ENCODE measurements around the gene NUP153. TPM values are rescaled to one million over a fixed set of nuclear protein-coding genes. Genes with fewer than 3 reads are reported as not detected.

NUP153 gene
- total and polyA plus RNA-seq, 2 donors (not counting 1 experiment from before 2014, with no cell fraction given), result 17.9 to 70.5 TPM

- H3K4me1 ChIP-seq (ENCODE audit: control insufficient read depth in 2 of 2, insufficient read depth in 2 of 2, low read length in 2 of 2), result peaks cover 13% of the 10 kb centered on the region in 2 donors
- Mint-ChIP-seq H3K4me1 (peaks cover 10% of the 10 kb centered on the region), H3K27ac (peak within 1 kb of the TSS; percentile 86)
These were observed 106.7 kb downstream of the NUP153 start, which contains the start of gene FAM8A1 for GRCh38 chr6:17599877-17600526. FAM8A1 (plus strand) TSS chr6:17600302; CDS start chr6:17600410, 108 bp downstream.

More at GRCh38 chr6:17599877-17600526, 106.7 kb downstream of the NUP153 start, which contains the start of gene FAM8A1:
- Mint-ChIP-seq H3K9me3 (ENCODE audit: insufficient read depth) (no peaks in the 10 kb centered on the region), H3K27me3 (no peaks in the 10 kb centered on the region), H3K4me3 (peak within 1 kb of the TSS; percentile 91)
- intact Hi-C loops (cut with micrococcal nuclease), result loop anchor here (1.0 to 10.0 kb wide), 3 partner anchors 65 to 556 kb away; partner anchors contain the start of gene NUP153
- ATAC-seq (ENCODE audit: low read depth) (peak; percentile 90), DNase-seq (peak; percentile 93)
- ChIA-PET POLR2A (interaction anchor here (0.6 to 2.5 kb wide), 5 partner anchors 23 to 552 kb away, joined by 3 to 10 read pairs (median 4); partner anchors contain the start of gene NUP153), CTCF (interaction anchor here (0.5 to 2.3 kb wide), 5 partner anchors 102 to 204 kb away, joined by 3 to 11 read pairs (median 5); partner anchors contain the start of gene NUP153)
- TF ChIP-seq EZH2 (IDR thresholded peaks at IDR 0.05; ENCODE audit: borderline replicate concordance, insufficient read depth, low read depth, low read length, poor library complexity, severe bottlenecking), result no peak
- peak; percentile 41 for TF ChIP-seq CTCF (IDR thresholded peaks at IDR 0.05)
- WGBS (ENCODE audit: insufficient coverage), result 12% methylated on average over 33 of the region's 42 CpGs
- Histone ChIP-seq H3K36me3 (replicated peaks in 1 of 2; ENCODE audit: control extremely low read depth in 1 of 2, control insufficient read depth in 1 of 2, extremely low read depth in 1 of 2, insufficient read depth in 2 of 2, low read length in 1 of 2) (peaks cover 0 to 3% of the 10 kb centered on the region in 2 experiments), H3K4me2 (replicated peaks; ENCODE audit: low read depth, low read length, poor library complexity, severe bottlenecking) (peak within 1 kb of the TSS; percentile 94), H3K79me2 (ENCODE audit: control insufficient read depth, insufficient read depth, low read length) (peaks cover 13% of the 10 kb centered on the region), H4K20me1 (ENCODE audit: control insufficient read depth, insufficient read depth, low read length, poor library complexity, severe bottlenecking) (no peaks in the 10 kb centered on the region), H3K9me3 (ENCODE audit: control extremely low read depth in 1 of 3, control insufficient read depth in 2 of 3, insufficient read depth in 1 of 3, low read length in 2 of 3) (peaks cover 0 to 2% (median 0%) of the 10 kb centered on the region in 3 donors), H3K27ac (ENCODE audit: low read length in 2 of 2) (peak within 1 kb of the TSS; percentile 54 to 74), H3K4me3 (ENCODE audit: control extremely low read depth in 1 of 5, extremely low read depth in 1 of 5, insufficient read depth in 1 of 5, low read depth in 2 of 5, low read length in 4 of 5) (peak within 1 kb of the TSS; percentile 51 to 84 (median 79)), H3K9ac (ENCODE audit: low read length) (peak within 1 kb of the TSS; percentile 82), H2AFZ (ENCODE audit: insufficient read depth, low read depth, low read length, poor library complexity, severe bottlenecking) (peak within 1 kb of the TSS; percentile 95), H3K27me3 (replicated peaks in 1 of 4; ENCODE audit: control extremely low read depth in 1 of 4, control insufficient read depth in 3 of 4, insufficient read depth in 4 of 4, low read length in 3 of 4) (no peaks in the 10 kb centered on the region)
